Hepatocyte (in vitro differentiated cells): Measurements from ENCODE around the gene ALKBH7. TPM values are rescaled to one million over a fixed set of nuclear protein-coding genes. Genes with fewer than 3 reads are reported as not detected.

Experiments used
- DNase-seq: peaks from one replicate; pipeline ENCODE4 v3.0.0-alpha.2; 2016; ENCODE audit warnings: low spot score
- H2AFZ ChIP-seq: fragments of 200-600 bp; sonication (generic); 2 replicates; pipeline ENCODE4 v1.6.0; 2016; ENCODE audit warnings: antibody characterized with exemption, mild to moderate bottlenecking
- H3K27ac ChIP-seq: fragments of 200-600 bp; sonication (generic); 2 replicates; pipeline ENCODE4 v1.5.1; 2016; ENCODE audit warnings: mild to moderate bottlenecking
- H3K27me3 ChIP-seq: fragments of 200-600 bp; sonication (generic); 2 replicates; pipeline ENCODE4 v1.6.1; 2016
- H3K36me3 ChIP-seq: fragments of 200-600 bp; sonication (generic); replicated peaks from 2 replicates; pipeline ENCODE4 v1.5.1; 2016; ENCODE audit warnings: low read depth; ENCODE audit not compliant: insufficient read depth
- H3K4me1 ChIP-seq: fragments of 200-600 bp; sonication (generic); 2 replicates; pipeline ENCODE4 v1.5.1; 2016; ENCODE audit warnings: mild to moderate bottlenecking, moderate library complexity; ENCODE audit not compliant: insufficient read depth
- H3K4me2 ChIP-seq: fragments of 200-600 bp; sonication (generic); 2 replicates; pipeline ENCODE4 v1.6.0; 2016
- H3K4me3 ChIP-seq: fragments of 200-600 bp; sonication (generic); 2 replicates; pipeline ENCODE4 v1.5.1; 2016; ENCODE audit warnings: mild to moderate bottlenecking
- H3K79me2 ChIP-seq: fragments of 200-600 bp; sonication (generic); 2 replicates; pipeline ENCODE4 v1.6.0; 2017; ENCODE audit warnings: mild to moderate bottlenecking
- H3K9me2 ChIP-seq: fragments of 200-600 bp; sonication (generic); replicated peaks from 2 replicates; pipeline ENCODE4 v1.6.0; 2017; ENCODE audit warnings: mild to moderate bottlenecking; ENCODE audit not compliant: insufficient read depth
- H3K9me3 ChIP-seq: fragments of 200-600 bp; sonication (generic); 2 replicates; pipeline ENCODE4 v1.5.1; 2016; ENCODE audit warnings: low read depth, mild to moderate bottlenecking
- H4K20me1 ChIP-seq: fragments of 200-600 bp; sonication (generic); 2 replicates; pipeline ENCODE4 v1.6.0; 2016; ENCODE audit warnings: mild to moderate bottlenecking; ENCODE audit not compliant: insufficient read depth, poor library complexity, severe bottlenecking
- CTCF ChIP-seq: fragments of 200-600 bp; sonication (generic); IDR thresholded peaks from 2 replicates; pipeline ENCODE4 v1.5.1; 2016; ENCODE audit warnings: antibody characterized with exemption, mild to moderate bottlenecking; ENCODE audit not compliant: poor library complexity
- EZH2 ChIP-seq: fragments of 200-600 bp; sonication (generic); IDR thresholded peaks from 2 replicates; pipeline ENCODE4 v1.6.1; 2016; ENCODE audit warnings: antibody characterized with exemption, mild to moderate bottlenecking, borderline replicate concordance
- EZH2phosphoT487 ChIP-seq: fragments of 200-600 bp; sonication (generic); IDR thresholded peaks from one replicate; pipeline ENCODE4 v1.6.1; 2018; ENCODE audit warnings: antibody characterized with exemption, mild to moderate bottlenecking, low read depth, moderate library complexity; ENCODE audit not compliant: unreplicated experiment, severe bottlenecking
- WGBS: methylation state at CpG from one replicate; pipeline ENCODE4 v1.1.6; 2016; ENCODE audit warnings: low lambda C conversion rate; ENCODE audit errors: missing lambda C conversion rate; 5-methylcytosine and 5-hydroxymethylcytosine counted together
- polyA plus RNA-seq: library from polyadenylated mRNA; unstranded; fragments of >200 nt; fragmentation: Nextera tagmentation; extraction: Ambion mirVana; gene quantifications from 2 replicates; pipeline ENCODE4 v1.2.1, GENCODE V29; 2016
- total RNA-seq: library from RNA; depleted of rRNA; stranded (reverse); fragments of >200 nt; gene quantifications from 2 replicates; pipeline ENCODE4 v1.2.3, GENCODE V29; 2014

ALKBH7 gene
- total and polyA plus RNA-seq, 2 experiments from 2014 or later = 45.3 to 99.3 TPM

- Histone ChIP-seq H3K27ac (no peak overlapping the region), H4K20me1 (peaks cover 53% of the 10 kb centered on the region), H3K27me3 (no peaks in the 10 kb centered on the region), H3K4me2 (no peak overlapping the region), H3K9me3 (no peaks in the 10 kb centered on the region), H3K36me3 (no peaks in the 10 kb centered on the region), H3K4me3 (no peak overlapping the region), H3K4me1 (peaks cover 11% of the 10 kb centered on the region), H3K79me2 (peaks cover 59% of the 10 kb centered on the region), H3K9me2 (no peaks in the 10 kb centered on the region), H2AFZ (no peak overlapping the region)
- DNase-seq = no peak
- 95% methylated on average over 19 of the region's 19 CpGs for WGBS
- TF ChIP-seq CTCF (no peak), EZH2phosphoT487 (no peak), EZH2 (no peak)
These were observed 46.0 kb downstream of the ALKBH7 start for GRCh38 chr19:6418562-6418932.

- Histone ChIP-seq H3K27ac (no peak overlapping the region), H2AFZ (no peak overlapping the region), H3K79me2 (peaks cover 65% of the 10 kb centered on the region), H3K4me3 (no peak overlapping the region), H3K4me2 (no peak overlapping the region), H3K9me3 (no peaks in the 10 kb centered on the region), H3K36me3 (no peaks in the 10 kb centered on the region), H3K9me2 (no peaks in the 10 kb centered on the region), H3K4me1 (peaks cover 11% of the 10 kb centered on the region), H3K27me3 (no peaks in the 10 kb centered on the region), H4K20me1 (peaks cover 58% of the 10 kb centered on the region)
- no peak for DNase-seq
- 89% methylated on average over 20 of the region's 20 CpGs for WGBS
- TF ChIP-seq CTCF = no peak
- TF ChIP-seq EZH2 = no peak
- no peak for TF ChIP-seq EZH2phosphoT487
These were observed 48.8 kb downstream of the ALKBH7 start for GRCh38 chr19:6421075-6422014.

- no peak for TF ChIP-seq CTCF
- no peak for TF ChIP-seq EZH2
- TF ChIP-seq EZH2phosphoT487 = no peak
- Histone ChIP-seq H3K79me2 (peaks cover 55% of the 10 kb centered on the region), H4K20me1 (peaks cover 51% of the 10 kb centered on the region), H3K4me2 (peak overlapping the region; percentile 94), H3K9me2 (no peaks in the 10 kb centered on the region), H3K27ac (peak overlapping the region; percentile 72), H3K4me1 (peaks cover 11% of the 10 kb centered on the region), H3K27me3 (no peaks in the 10 kb centered on the region), H3K36me3 (no peaks in the 10 kb centered on the region), H2AFZ (no peak overlapping the region), H3K4me3 (peak overlapping the region; percentile 89), H3K9me3 (no peaks in the 10 kb centered on the region)
- DNase-seq = peak; percentile 78
- under 1% methylated on average over 16 of the region's 20 CpGs for WGBS
These were observed 51.1 kb downstream of the ALKBH7 start for GRCh38 chr19:6423499-6424194.
